Lower leg skin (tissue), 3 donors: ENCODE results near the gene PLD5.

ENCODE experiments used
- CTCF ChIP-seq, 3 donors: fragments of 450-650 bp; IDR thresholded peaks; one replicate each; pipeline ENCODE4 v1.5.1; 2016; ENCODE audit warnings: antibody characterized with exemption in 3 of 3, mild to moderate bottlenecking in 3 of 3, moderate library complexity in 2 of 3
- POLR2A ChIP-seq, 2 donors: fragments of 450-650 bp; IDR thresholded peaks; one replicate each; pipeline ENCODE4 v1.6.1; 2016 to 2017; ENCODE audit warnings: antibody characterized with exemption in 2 of 2, mild to moderate bottlenecking in 1 of 2, moderate library complexity in 1 of 2

- TF ChIP-seq CTCF (IDR thresholded peaks at IDR 0.05) (no peak), POLR2A (IDR thresholded peaks at IDR 0.05) (no peak)
Observed at GRCh38 chr1:242402956-242403355, 121.5 kb downstream of the PLD5 start.
